ENCODE data around the gene CEP250. TPM values are rescaled to one million over a fixed set of nuclear protein-coding genes. Genes with fewer than 3 reads are reported as not detected.

CEP250 gene
- total and polyA plus RNA-seq, 4 experiments from 2014 or later: 4.4 to 76.9 (median 42.7) TPM

- DNase-seq: peak in 1 of 5 donors; percentile 15
- Histone ChIP-seq H3K9me3 (ENCODE audit: control insufficient read depth in 1 of 2, low read length in 2 of 2) (no peaks in the 10 kb centered on the region), H3K4me1 (ENCODE audit: insufficient read depth, low read length) (peaks cover 55% of the 10 kb centered on the region), H3K27me3 (ENCODE audit: insufficient read depth, low read length) (no peaks in the 10 kb centered on the region), H3K27ac (ENCODE audit: low read depth, low read length) (peak overlapping the region; percentile 87), H3K4me3 (ENCODE audit: low read length in 2 of 2) (peak overlapping the region; percentile 12 to 97), H3K36me3 (ENCODE audit: insufficient read depth, low read length) (peaks cover 17% of the 10 kb centered on the region)
- Mint-ChIP-seq H3K4me3 (peak overlapping the region; percentile 78 to 99 (median 92)), H3K27ac (peak overlapping the region; percentile 55 to 94 (median 88)), H3K4me1 (peaks cover 32 to 75% (median 51%) of the 10 kb centered on the region in 4 donors), H3K36me3 (peaks cover 20 to 57% of the 10 kb centered on the region in 2 donors), H3K27me3 (no peaks in the 10 kb centered on the region), H3K9me3 (no peaks in the 10 kb centered on the region)
- intact Hi-C loops (cut with micrococcal nuclease): loop anchor here (2.0 kb wide), 2 partner anchors 35 to 51 kb away; partner anchors contain the start of gene CEP250
- POLR2A ChIA-PET (ENCODE audit: partially characterized antibody): interaction anchor here (0.8 to 4.4 kb wide), 10 partner anchors 20 to 464 kb away, joined by 3 to 30 read pairs (median 6); partner anchors contain the start of genes CEP250, CPNE1, ERGIC3 and MMP24OS
- CTCF ChIA-PET (ENCODE audit: partially characterized antibody): interaction anchor here (1.0 to 2.8 kb wide), 2 partner anchors 26 to 126 kb away, joined by 3 to 16 read pairs; partner anchors contain the start of gene SPAG4
Measured at GRCh38 chr20:35489717-35490116, 34.3 kb downstream of the CEP250 start.

- H3K27ac ChIP-seq (ENCODE audit: low read depth, low read length): peak overlapping the region; percentile 87
- Mint-ChIP-seq H3K4me1 (peaks cover 38 to 81% (median 56%) of the 10 kb centered on the region in 4 donors), H3K27me3 (no peaks in the 10 kb centered on the region), H3K27ac (peak overlapping the region; percentile 94 to 100 (median 98)), H3K4me3 (peak overlapping the region; percentile 95 to 99 (median 99)), H3K9me3 (no peaks in the 10 kb centered on the region), H3K36me3 (peaks cover 30 to 67% of the 10 kb centered on the region in 2 donors)
- peaks cover 27% of the 10 kb centered on the region for H3K36me3 ChIP-seq (ENCODE audit: insufficient read depth, low read length)
- DNase-seq: peak; percentile 70 to 84 (median 74)
- ChIA-PET CTCF (ENCODE audit: partially characterized antibody) (interaction anchor here (0.7 to 2.8 kb wide), 10 partner anchors 12 to 394 kb away, joined by 3 to 16 read pairs (median 3); partner anchors contain the start of gene CEP250), POLR2A (ENCODE audit: partially characterized antibody) (interaction anchor here (0.8 to 4.4 kb wide), 22 partner anchors 8 to 1127 kb away, joined by 3 to 30 read pairs (median 4); partner anchors contain the start of genes CEP250, CPNE1, ERGIC3 and ITCH)
- H3K4me3 ChIP-seq (ENCODE audit: low read length in 2 of 2): peak overlapping the region; percentile 48 to 97
- H3K9me3 ChIP-seq (ENCODE audit: control insufficient read depth in 1 of 2, low read length in 2 of 2): no peaks in the 10 kb centered on the region
- peaks cover 55% of the 10 kb centered on the region for H3K4me1 ChIP-seq (ENCODE audit: insufficient read depth, low read length)
- intact Hi-C loops (cut with micrococcal nuclease): loop anchor here (1.0 to 2.0 kb wide), 4 partner anchors 36 to 252 kb away; partner anchors contain the start of genes CEP250 and RBM39
- H3K27me3 ChIP-seq (ENCODE audit: insufficient read depth, low read length): no peaks in the 10 kb centered on the region
Measured at GRCh38 chr20:35490736-35491181, 35.4 kb downstream of the CEP250 start.

GRCh38 chr20:35491823-35492222 is 36.4 kb downstream of the CEP250 start:
- H3K4me3 ChIP-seq (ENCODE audit: low read length in 2 of 2): peak overlapping the region; percentile 48 to 97
- CTCF ChIA-PET (ENCODE audit: partially characterized antibody): interaction anchor here (1.2 to 2.8 kb wide), 3 partner anchors 21 to 31 kb away, joined by 3 to 16 read pairs (median 3); no protein-coding TSS in a partner anchor
- peaks cover 35 to 82% (median 54%) of the 10 kb centered on the region in 4 donors for H3K4me1 Mint-ChIP-seq

GRCh38 chr20:35492352-35492751 is 37.0 kb downstream of the CEP250 start:
- H3K4me3 Mint-ChIP-seq: peak overlapping the region; percentile 95 to 99 (median 99)

More at GRCh38 chr20:35491823-35492222, 36.4 kb downstream of the CEP250 start:
- no peaks in the 10 kb centered on the region for H3K9me3 Mint-ChIP-seq
- no peaks in the 10 kb centered on the region for H3K27me3 ChIP-seq (ENCODE audit: insufficient read depth, low read length)
- H3K36me3 Mint-ChIP-seq: peaks cover 38 to 71% of the 10 kb centered on the region in 2 donors
- peak overlapping the region; percentile 87 for H3K27ac ChIP-seq (ENCODE audit: low read depth, low read length)
- no peak for DNase-seq
- no peaks in the 10 kb centered on the region for H3K27me3 Mint-ChIP-seq
- H3K4me1 ChIP-seq (ENCODE audit: insufficient read depth, low read length): peaks cover 55% of the 10 kb centered on the region
- peak overlapping the region; percentile 95 to 99 (median 99) for H3K4me3 Mint-ChIP-seq
- H3K9me3 ChIP-seq (ENCODE audit: control insufficient read depth in 1 of 2, low read length in 2 of 2): no peaks in the 10 kb centered on the region
- peaks cover 38% of the 10 kb centered on the region for H3K36me3 ChIP-seq (ENCODE audit: insufficient read depth, low read length)
- peak overlapping the region; percentile 61 to 98 (median 88) for H3K27ac Mint-ChIP-seq
- POLR2A ChIA-PET (ENCODE audit: partially characterized antibody): interaction anchor here (1.0 to 4.4 kb wide), 4 partner anchors 22 to 172 kb away, joined by 3 to 30 read pairs (median 20); partner anchors contain the start of genes CEP250, CPNE1, RBM12 and SPAG4
- intact Hi-C loops (cut with micrococcal nuclease): loop anchor here (1.0 to 2.0 kb wide), 4 partner anchors 37 to 250 kb away; partner anchors contain the start of genes CEP250 and RBM39

GRCh38 chr20:35496481-35496880 is 41.1 kb downstream of the CEP250 start:
- Histone ChIP-seq H3K4me3 (ENCODE audit: low read length in 2 of 2) (no peak overlapping the region), H3K36me3 (ENCODE audit: insufficient read depth, low read length) (peaks cover 79% of the 10 kb centered on the region), H3K4me1 (ENCODE audit: insufficient read depth, low read length) (peaks cover 22% of the 10 kb centered on the region), H3K27ac (ENCODE audit: low read depth, low read length) (no peak overlapping the region), H3K27me3 (ENCODE audit: insufficient read depth, low read length) (no peaks in the 10 kb centered on the region), H3K9me3 (ENCODE audit: control insufficient read depth in 1 of 2, low read length in 2 of 2) (no peaks in the 10 kb centered on the region)
- CTCF ChIA-PET (ENCODE audit: partially characterized antibody): interaction anchor here (0.6 to 2.0 kb wide), 5 partner anchors 12 to 458 kb away, joined by 3 to 6 read pairs (median 3); partner anchors contain the start of gene SCAND1
- POLR2A ChIA-PET (ENCODE audit: partially characterized antibody): no interaction called here
- Mint-ChIP-seq H3K27ac (no peak overlapping the region), H3K36me3 (peaks cover 63 to 85% of the 10 kb centered on the region in 2 donors), H3K4me3 (no peak overlapping the region), H3K9me3 (peaks cover 0 to 2% (median 0%) of the 10 kb centered on the region in 8 donors), H3K27me3 (no peaks in the 10 kb centered on the region), H3K4me1 (peaks cover 20 to 39% (median 24%) of the 10 kb centered on the region in 4 donors)
- DNase-seq: no peak
- intact Hi-C loops (cut with micrococcal nuclease): no loop called here

More at GRCh38 chr20:35492352-35492751, 37.0 kb downstream of the CEP250 start:
- peaks cover 43% of the 10 kb centered on the region for H3K36me3 ChIP-seq (ENCODE audit: insufficient read depth, low read length)
- intact Hi-C loops (cut with micrococcal nuclease): no loop called here
- H3K27me3 ChIP-seq (ENCODE audit: insufficient read depth, low read length): no peaks in the 10 kb centered on the region
- Mint-ChIP-seq H3K36me3 (peaks cover 42 to 74% of the 10 kb centered on the region in 2 donors), H3K27ac (peak overlapping the region in 6 of 7 donors; percentile 61 to 94 (median 88)), H3K27me3 (no peaks in the 10 kb centered on the region), H3K4me1 (peaks cover 35 to 77% (median 52%) of the 10 kb centered on the region in 4 donors), H3K9me3 (no peaks in the 10 kb centered on the region)
- no peak overlapping the region for H3K27ac ChIP-seq (ENCODE audit: low read depth, low read length)
- H3K4me3 ChIP-seq (ENCODE audit: low read length in 2 of 2): peak overlapping the region in 1 of 2 donors; percentile 97
- no peaks in the 10 kb centered on the region for H3K9me3 ChIP-seq (ENCODE audit: control insufficient read depth in 1 of 2, low read length in 2 of 2)
- peaks cover 55% of the 10 kb centered on the region for H3K4me1 ChIP-seq (ENCODE audit: insufficient read depth, low read length)
- ChIA-PET POLR2A (ENCODE audit: partially characterized antibody) (interaction anchor here (2.8 to 4.4 kb wide), 3 partner anchors 37 to 172 kb away, joined by 16 to 30 read pairs (median 25); partner anchors contain the start of genes CEP250, CPNE1, RBM12 and SPAG4), CTCF (ENCODE audit: partially characterized antibody) (no interaction called here)
- DNase-seq: no peak

- ChIA-PET CTCF (ENCODE audit: partially characterized antibody) (interaction anchor here (2.0 kb wide), 1 partner anchor 34 kb away, joined by 6 read pairs; no protein-coding TSS in a partner anchor), POLR2A (ENCODE audit: partially characterized antibody) (no interaction called here)
- Mint-ChIP-seq H3K9me3 (peaks cover 0 to 2% (median 0%) of the 10 kb centered on the region in 8 donors), H3K4me1 (peaks cover 14 to 33% (median 17%) of the 10 kb centered on the region in 4 donors), H3K27ac (no peak overlapping the region), H3K27me3 (no peaks in the 10 kb centered on the region), H3K4me3 (no peak overlapping the region), H3K36me3 (peaks cover 66 to 87% of the 10 kb centered on the region in 2 donors)
- Histone ChIP-seq H3K36me3 (ENCODE audit: insufficient read depth, low read length) (peaks cover 88% of the 10 kb centered on the region), H3K27ac (ENCODE audit: low read depth, low read length) (no peak overlapping the region), H3K4me3 (ENCODE audit: low read length in 2 of 2) (no peak overlapping the region), H3K4me1 (ENCODE audit: insufficient read depth, low read length) (peaks cover 13% of the 10 kb centered on the region), H3K27me3 (ENCODE audit: insufficient read depth, low read length) (no peaks in the 10 kb centered on the region), H3K9me3 (ENCODE audit: control insufficient read depth in 1 of 2, low read length in 2 of 2) (no peaks in the 10 kb centered on the region)
- intact Hi-C loops (cut with micrococcal nuclease): no loop called here
- no peak for DNase-seq
Measured at GRCh38 chr20:35497320-35497719, 41.9 kb downstream of the CEP250 start.

GRCh38 chr20:35497780-35498189 is 42.4 kb downstream of the CEP250 start:
- POLR2A ChIA-PET (ENCODE audit: partially characterized antibody): no interaction called here
- peaks cover 11 to 33% (median 15%) of the 10 kb centered on the region in 4 donors for H3K4me1 Mint-ChIP-seq

More at GRCh38 chr20:35497780-35498189, 42.4 kb downstream of the CEP250 start:
- H3K4me3 Mint-ChIP-seq: no peak overlapping the region
- H3K9me3 Mint-ChIP-seq: peaks cover 0 to 2% (median 0%) of the 10 kb centered on the region in 8 donors
- H3K36me3 ChIP-seq (ENCODE audit: insufficient read depth, low read length): peaks cover 92% of the 10 kb centered on the region
- peaks cover 9% of the 10 kb centered on the region for H3K4me1 ChIP-seq (ENCODE audit: insufficient read depth, low read length)
- intact Hi-C loops (cut with micrococcal nuclease): no loop called here
- DNase-seq: no peak
- no peak overlapping the region for H3K27ac ChIP-seq (ENCODE audit: low read depth, low read length)
- CTCF ChIA-PET (ENCODE audit: partially characterized antibody): interaction anchor here (2.0 kb wide), 1 partner anchor 34 kb away, joined by 6 read pairs; no protein-coding TSS in a partner anchor
- no peak overlapping the region for H3K4me3 ChIP-seq (ENCODE audit: low read length in 2 of 2)
- H3K27me3 Mint-ChIP-seq: no peaks in the 10 kb centered on the region
- no peaks in the 10 kb centered on the region for H3K9me3 ChIP-seq (ENCODE audit: control insufficient read depth in 1 of 2, low read length in 2 of 2)
- no peak overlapping the region for H3K27ac Mint-ChIP-seq
- H3K27me3 ChIP-seq (ENCODE audit: insufficient read depth, low read length): no peaks in the 10 kb centered on the region
- H3K36me3 Mint-ChIP-seq: peaks cover 69 to 91% of the 10 kb centered on the region in 2 donors

Measured in CD4-positive, alpha-beta memory T cell (primary cell).